Measurements from ENCODE around the gene TTC28. TPM values are rescaled to one million over a fixed set of nuclear protein-coding genes. Genes with fewer than 3 reads are reported as not detected.

TTC28 gene
- total RNA-seq, 1 donor from 2014 or later = 23.2 TPM

DNA sequence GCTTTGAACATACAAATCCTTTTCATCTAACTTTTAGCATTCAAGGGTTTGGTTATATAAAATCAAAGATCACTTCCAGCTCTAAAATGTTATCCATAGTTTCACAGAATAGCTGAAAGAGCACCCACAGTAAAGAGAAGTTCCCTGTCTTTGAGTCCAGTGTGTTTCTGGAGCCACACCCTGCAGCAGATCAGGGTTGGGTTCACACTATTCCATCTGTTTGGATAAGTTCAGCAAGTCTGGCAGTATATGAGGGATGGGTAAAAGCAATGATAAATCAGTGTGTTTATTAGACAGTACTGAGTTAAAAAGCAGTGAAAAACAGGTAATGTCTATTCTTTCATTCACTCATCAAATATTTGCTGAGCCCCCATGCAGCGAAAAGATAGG is 624.8 kb downstream of the TTC28 start:
- Histone ChIP-seq H2AFZ (ENCODE audit: low read depth, low read length) (no peak overlapping the region), H3K27ac (ENCODE audit: low read depth, low read length) (no peak overlapping the region), H4K20me1 (ENCODE audit: insufficient read depth, low read length) (no peaks in the 10 kb centered on the region), H3K9me3 (ENCODE audit: insufficient read depth, low read depth, low read length) (no peaks in the 10 kb centered on the region), H3K27me3 (ENCODE audit: insufficient read depth, low read length) (no peaks in the 10 kb centered on the region), H3K36me3 (ENCODE audit: insufficient read depth, low read length) (no peaks in the 10 kb centered on the region), H3K9ac (ENCODE audit: low read length) (no peak overlapping the region), H3K4me1 (ENCODE audit: insufficient read depth, low read length) (peaks cover 5% of the 10 kb centered on the region), H3K79me2 (ENCODE audit: insufficient read depth, low read length) (no peaks in the 10 kb centered on the region), H3K4me2 (ENCODE audit: low read length) (no peak overlapping the region), H3K4me3 (ENCODE audit: insufficient read depth, low read depth, low read length) (no peak overlapping the region)
- no peaks in the 10 kb centered on the region for H3K4me1 Mint-ChIP-seq (ENCODE audit: low read depth, unreplicated experiment)
- no peak for DNase-seq (ENCODE audit: low read depth)
- no peaks in the 10 kb centered on the region for H3K9me3 Mint-ChIP-seq (ENCODE audit: unreplicated experiment)
- H3K4me3 Mint-ChIP-seq (ENCODE audit: unreplicated experiment) = no peak overlapping the region
- no peak overlapping the region for H3K27ac Mint-ChIP-seq (ENCODE audit: unreplicated experiment)
- no peaks in the 10 kb centered on the region for H3K36me3 Mint-ChIP-seq (ENCODE audit: low read depth, unreplicated experiment)
- TF ChIP-seq EZH2 (IDR thresholded peaks at IDR 0.05; ENCODE audit: insufficient read depth, low read length) = no peak
- no peak for TF ChIP-seq CTCF (IDR thresholded peaks at IDR 0.05; ENCODE audit: insufficient read depth, low read depth, low read length)
- FAIRE-seq = no peak
- no peaks in the 10 kb centered on the region for H3K27me3 Mint-ChIP-seq (ENCODE audit: low read depth, unreplicated experiment)

- H3K27me3 ChIP-seq (ENCODE audit: insufficient read depth, low read length) = no peaks in the 10 kb centered on the region
- Mint-ChIP-seq H3K27me3 (ENCODE audit: low read depth, unreplicated experiment) (peaks cover 3% of the 10 kb centered on the region), H3K9me3 (ENCODE audit: unreplicated experiment) (no peaks in the 10 kb centered on the region), H3K27ac (ENCODE audit: unreplicated experiment) (no peak overlapping the region), H3K4me1 (ENCODE audit: low read depth, unreplicated experiment) (no peaks in the 10 kb centered on the region), H3K36me3 (ENCODE audit: low read depth, unreplicated experiment) (no peaks in the 10 kb centered on the region), H3K4me3 (ENCODE audit: unreplicated experiment) (no peak overlapping the region)
- no peak overlapping the region for H3K9ac ChIP-seq (ENCODE audit: low read length)
- H2AFZ ChIP-seq (ENCODE audit: low read depth, low read length) = no peak overlapping the region
- no peak overlapping the region for H3K27ac ChIP-seq (ENCODE audit: low read depth, low read length)
- H3K4me3 ChIP-seq (ENCODE audit: insufficient read depth, low read depth, low read length) = no peak overlapping the region
- peaks cover 5% of the 10 kb centered on the region for H3K4me1 ChIP-seq (ENCODE audit: insufficient read depth, low read length)
- no peaks in the 10 kb centered on the region for H3K36me3 ChIP-seq (ENCODE audit: insufficient read depth, low read length)
- H3K4me2 ChIP-seq (ENCODE audit: low read length) = no peak overlapping the region
- FAIRE-seq (no peak), DNase-seq (ENCODE audit: low read depth) (no peak)
- no peak for TF ChIP-seq CTCF (IDR thresholded peaks at IDR 0.05; ENCODE audit: insufficient read depth, low read depth, low read length)
- no peak for TF ChIP-seq EZH2 (IDR thresholded peaks at IDR 0.05; ENCODE audit: insufficient read depth, low read length)
- no peaks in the 10 kb centered on the region for H3K9me3 ChIP-seq (ENCODE audit: insufficient read depth, low read depth, low read length)
- no peaks in the 10 kb centered on the region for H4K20me1 ChIP-seq (ENCODE audit: insufficient read depth, low read length)
- no peaks in the 10 kb centered on the region for H3K79me2 ChIP-seq (ENCODE audit: insufficient read depth, low read length)
Observed at GRCh38 chr22:28053896-28054818, 625.5 kb downstream of the TTC28 start.

DNA sequence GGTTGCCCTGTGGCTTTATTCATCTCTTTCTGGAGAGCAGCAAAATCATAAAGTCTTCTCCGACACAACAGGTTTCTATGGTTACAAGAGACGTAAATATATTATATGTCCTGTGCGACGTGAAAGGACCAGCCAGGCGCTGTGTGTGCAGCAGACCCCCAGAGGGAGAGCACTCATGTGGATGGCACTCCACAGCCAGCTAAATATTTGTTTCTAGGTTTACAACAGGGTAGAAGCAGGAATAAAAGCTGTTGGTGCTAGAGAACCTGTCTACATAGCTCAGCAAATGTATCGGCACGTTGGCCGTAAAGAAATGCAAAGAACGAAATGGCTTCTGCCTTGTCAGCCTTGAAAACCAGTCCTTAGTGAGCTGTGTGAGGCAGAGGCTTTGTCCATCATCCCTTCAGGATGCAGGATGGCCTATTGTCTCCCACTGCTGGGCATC is 626.8 kb downstream of the TTC28 start:
- FAIRE-seq = no peak
- H3K27me3 ChIP-seq (ENCODE audit: insufficient read depth, low read length) = no peaks in the 10 kb centered on the region
- H3K27ac ChIP-seq (ENCODE audit: low read depth, low read length) = no peak overlapping the region
- H3K79me2 ChIP-seq (ENCODE audit: insufficient read depth, low read length) = no peaks in the 10 kb centered on the region
- H3K4me3 Mint-ChIP-seq (ENCODE audit: unreplicated experiment) = no peak overlapping the region
- H3K9ac ChIP-seq (ENCODE audit: low read length) = no peak overlapping the region
- H3K4me1 ChIP-seq (ENCODE audit: insufficient read depth, low read length) = peaks cover 5% of the 10 kb centered on the region
- DNase-seq (ENCODE audit: low read depth) = no peak
- H4K20me1 ChIP-seq (ENCODE audit: insufficient read depth, low read length) = no peaks in the 10 kb centered on the region
- H3K27me3 Mint-ChIP-seq (ENCODE audit: low read depth, unreplicated experiment) = peaks cover 3% of the 10 kb centered on the region
- H3K9me3 Mint-ChIP-seq (ENCODE audit: unreplicated experiment) = no peaks in the 10 kb centered on the region
- no peaks in the 10 kb centered on the region for H3K9me3 ChIP-seq (ENCODE audit: insufficient read depth, low read depth, low read length)
- TF ChIP-seq EZH2 (IDR thresholded peaks at IDR 0.05; ENCODE audit: insufficient read depth, low read length) = no peak
- TF ChIP-seq CTCF (IDR thresholded peaks at IDR 0.05; ENCODE audit: insufficient read depth, low read depth, low read length) = no peak
- no peaks in the 10 kb centered on the region for H3K36me3 Mint-ChIP-seq (ENCODE audit: low read depth, unreplicated experiment)
- H3K4me2 ChIP-seq (ENCODE audit: low read length) = no peak overlapping the region
- H3K27ac Mint-ChIP-seq (ENCODE audit: unreplicated experiment) = no peak overlapping the region
- no peaks in the 10 kb centered on the region for H3K36me3 ChIP-seq (ENCODE audit: insufficient read depth, low read length)
- H2AFZ ChIP-seq (ENCODE audit: low read depth, low read length) = no peak overlapping the region
- no peaks in the 10 kb centered on the region for H3K4me1 Mint-ChIP-seq (ENCODE audit: low read depth, unreplicated experiment)
- H3K4me3 ChIP-seq (ENCODE audit: insufficient read depth, low read depth, low read length) = no peak overlapping the region
